Spinal cord (tissue), 10 donors: Measurements from ENCODE around the gene HSPA5. TPM values are rescaled to one million over a fixed set of nuclear protein-coding genes. Genes with fewer than 3 reads are reported as not detected.
"Not testable (repeated sequence)": the region's sequence is repeated elsewhere in the genome, so short reads cannot be mapped to it uniquely, and the experiment has no call there.

ENCODE experiments used
- DNase-seq, 6 donors: peaks; one replicate each; pipeline versions ENCODE4 v3.0.0 to v3.0.0-alpha.2; 2013 to 2015; ENCODE audit warnings: low spot score in 6 of 6, low read depth in 4 of 6
- H3K27ac ChIP-seq: one replicate; pipeline ENCODE4 v1.5.1; 2013; ENCODE audit warnings: low read depth, low read length, control low read depth
- H3K27me3 ChIP-seq: one replicate; pipeline ENCODE4 v1.6.1; 2013; ENCODE audit warnings: low read length; ENCODE audit not compliant: control insufficient read depth, insufficient read depth
- H3K36me3 ChIP-seq: one replicate; pipeline ENCODE4 v1.6.1; 2013; ENCODE audit warnings: low read length; ENCODE audit not compliant: control insufficient read depth, insufficient read depth
- H3K4me1 ChIP-seq: one replicate; pipeline ENCODE4 v1.6.1; 2013; ENCODE audit warnings: low read length; ENCODE audit not compliant: control insufficient read depth, insufficient read depth
- H3K4me3 ChIP-seq: one replicate; pipeline ENCODE4 v1.5.1; 2013; ENCODE audit warnings: low read depth, low read length, control low read depth
- H3K9me3 ChIP-seq: one replicate; pipeline ENCODE4 v1.6.1; 2013; ENCODE audit warnings: low read length; ENCODE audit not compliant: control insufficient read depth, insufficient read depth
- WGBS: methylation state at CpG from one replicate; pipeline ENCODE4 v1.1.5; 2013; ENCODE audit warnings: missing lambda C conversion rate; ENCODE audit not compliant: insufficient coverage; 5-methylcytosine and 5-hydroxymethylcytosine counted together
- polyA plus RNA-seq, 2 donors: library from polyadenylated mRNA; unstranded; fragments of 120-200 nt; gene quantifications; one replicate each; pipeline ENCODE4 v1.2.1, GENCODE V29; 2013; ENCODE audit not compliant: insufficient read length in 2 of 2
- total RNA-seq, 2 donors: library from RNA; depleted of rRNA in 1 of 2; stranded (reverse); fragments of 120-200 nt in 1 of 2; fragments of >200 nt in 1 of 2; gene quantifications; one replicate each; pipeline versions ENCODE4 v1.2.3 to v1.2.4, GENCODE V29; 2013 to 2014
- donor health status: healthy.

Gene HSPA5
- total and polyA plus RNA-seq, 4 donors: 65.0 to 198 (median 142) TPM

DNA sequence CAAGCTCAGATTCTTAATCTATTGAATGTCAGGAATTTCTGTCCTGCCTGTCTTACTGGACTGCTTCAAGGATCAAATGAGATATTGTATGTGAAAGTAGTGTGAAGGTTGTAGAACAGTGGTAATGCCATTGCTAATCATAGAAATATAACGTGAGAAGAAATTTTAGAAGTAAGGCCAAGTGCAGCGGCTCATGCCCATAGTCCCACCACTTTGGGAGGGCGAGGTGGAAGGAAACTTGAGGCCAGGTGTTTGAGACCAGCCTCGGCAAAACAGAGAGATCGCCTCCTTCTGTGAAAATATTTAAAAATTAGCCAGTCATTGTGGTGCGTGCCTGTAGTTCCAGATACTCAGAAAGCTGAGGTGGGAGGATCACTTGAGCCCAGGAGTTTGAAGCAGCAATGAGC lies 5.1 kb upstream of the HSPA5 start:
- Histone ChIP-seq H3K36me3 (no peaks in the 10 kb centered on the region), H3K9me3 (no peaks in the 10 kb centered on the region), H3K27me3 (no peaks in the 10 kb centered on the region), H3K4me3 (no peak overlapping the region), H3K4me1 (peaks cover 6% of the 10 kb centered on the region), H3K27ac (no peak overlapping the region)
- WGBS: 62% methylated on average over 4 of the region's 6 CpGs
- DNase-seq: no peak

GRCh38 chr9:125243792-125244260 lies 2.7 kb upstream of the HSPA5 start:
- WGBS: 83% methylated on average over 7 of the region's 15 CpGs
- no peak overlapping the region for H3K4me3 ChIP-seq
- peaks cover 14% of the 10 kb centered on the region for H3K4me1 ChIP-seq
- DNase-seq: no peak
- no peak overlapping the region for H3K27ac ChIP-seq
- H3K36me3 ChIP-seq: peaks cover 11% of the 10 kb centered on the region
- H3K9me3 ChIP-seq: no peaks in the 10 kb centered on the region
- H3K27me3 ChIP-seq: no peaks in the 10 kb centered on the region

DNA sequence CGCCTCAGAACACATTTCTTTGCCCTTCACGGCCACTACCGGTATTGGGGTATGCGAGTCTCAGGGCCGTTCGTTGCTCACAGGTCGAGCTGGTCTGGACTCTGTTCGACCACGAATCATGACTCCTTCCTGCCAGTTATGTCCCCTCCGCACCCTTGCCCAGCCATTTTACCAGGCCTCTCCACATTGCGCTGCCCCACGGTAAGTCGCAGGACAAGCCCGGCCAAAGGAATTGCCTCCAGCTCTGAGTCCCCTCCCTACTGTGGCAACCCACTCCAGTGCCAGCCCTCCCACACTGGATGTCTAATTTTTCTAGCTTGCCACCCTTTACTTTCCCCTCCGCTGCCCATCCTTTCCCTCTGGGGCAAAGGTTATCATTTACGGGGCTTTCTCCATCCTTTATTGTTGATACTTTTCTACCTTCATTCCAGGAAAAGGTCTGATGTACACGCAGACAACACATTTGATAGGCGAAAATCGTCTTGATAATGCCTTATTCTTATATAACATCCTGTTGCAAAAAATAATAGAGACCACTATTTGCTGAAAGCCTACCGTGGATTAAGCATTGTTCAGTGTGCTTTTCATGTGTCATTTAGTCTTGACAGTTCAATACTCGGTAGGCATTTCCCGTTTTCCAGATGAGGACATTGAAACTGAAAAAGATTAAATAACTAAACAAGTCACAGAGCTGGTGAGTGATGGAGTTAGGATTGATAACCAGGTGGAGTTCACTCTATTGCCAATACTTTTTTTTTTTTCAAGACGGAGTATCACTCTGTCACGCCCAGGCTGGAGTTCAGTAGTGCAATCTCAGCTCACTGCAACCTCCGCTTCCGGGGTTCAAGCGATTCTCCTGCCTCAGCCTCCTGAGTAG lies 958 bp upstream of the HSPA5 start:
- Histone ChIP-seq H3K4me1 (peaks cover 22% of the 10 kb centered on the region), H3K27me3 (no peaks in the 10 kb centered on the region), H3K27ac (peak overlapping the region; percentile 93), H3K4me3 (peak overlapping the region; percentile 98), H3K36me3 (peaks cover 27% of the 10 kb centered on the region), H3K9me3 (no peaks in the 10 kb centered on the region)
- WGBS: 16% methylated on average over 19 of the region's 27 CpGs
- no peak for DNase-seq

GRCh38 chr9:125240649-125240999 lies 519 bp downstream of the HSPA5 start:
- H3K36me3 ChIP-seq: peaks cover 34% of the 10 kb centered on the region
- H3K4me3 ChIP-seq: peak overlapping the region; percentile 98
- H3K27ac ChIP-seq: peak overlapping the region; percentile 97
- H3K9me3 ChIP-seq: no peaks in the 10 kb centered on the region
- H3K4me1 ChIP-seq: peaks cover 22% of the 10 kb centered on the region
- DNase-seq: peak in 1 of 6 donors; percentile 9
- 0% methylated on average over 33 of the region's 33 CpGs for WGBS
- no peaks in the 10 kb centered on the region for H3K27me3 ChIP-seq

DNA sequence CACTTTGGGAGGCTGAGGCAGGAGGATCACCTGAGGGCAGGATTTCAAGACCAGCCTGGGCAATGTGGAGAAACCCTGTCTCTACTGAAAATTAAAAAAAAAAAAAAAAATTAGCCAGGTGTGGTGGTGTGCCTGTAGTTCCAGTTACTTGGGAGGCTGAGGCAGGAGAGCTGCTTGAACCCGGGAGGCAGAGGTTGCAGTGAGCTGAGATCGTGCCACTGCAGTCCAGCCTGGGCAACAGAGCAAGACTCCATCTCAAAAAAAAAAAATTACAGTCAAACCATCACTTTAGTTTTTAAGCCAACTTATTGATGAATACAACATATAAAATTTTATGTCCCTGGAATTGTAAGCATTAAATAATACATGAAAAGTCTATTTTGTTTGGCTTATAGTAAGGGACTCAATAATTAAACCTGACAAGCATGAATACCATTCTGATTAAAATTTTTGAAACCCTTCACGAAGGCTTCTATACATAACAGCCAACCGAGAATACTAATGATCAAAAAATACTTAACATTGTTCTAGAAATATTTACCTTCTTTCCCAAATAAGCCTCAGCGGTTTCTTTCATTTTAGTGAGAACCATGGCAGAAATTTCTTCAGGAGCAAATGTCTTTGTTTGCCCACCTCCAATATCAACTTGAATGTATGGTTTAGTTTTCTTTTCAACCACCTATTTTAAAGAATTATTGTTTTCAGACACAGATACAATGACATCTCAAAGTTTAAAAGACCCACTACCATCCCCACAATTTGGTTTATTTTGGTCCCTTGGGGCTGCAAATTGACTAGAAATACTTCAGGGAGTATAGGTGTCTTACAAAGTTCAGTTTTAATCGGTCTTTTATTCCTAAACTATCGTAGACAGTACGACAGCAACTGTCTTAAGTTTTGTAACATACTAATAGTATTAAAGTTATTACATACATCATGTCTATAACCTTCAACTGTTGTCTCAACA lies 1.2 kb downstream of the HSPA5 start:
- no peak for DNase-seq
- 60% methylated on average over 2 of the region's 8 CpGs for WGBS
- Histone ChIP-seq H3K4me3 (peak overlapping the region; percentile 98), H3K4me1 (peaks cover 22% of the 10 kb centered on the region), H3K27me3 (no peaks in the 10 kb centered on the region), H3K36me3 (peaks cover 37% of the 10 kb centered on the region), H3K9me3 (no peaks in the 10 kb centered on the region), H3K27ac (peak overlapping the region; percentile 97)

- Histone ChIP-seq H3K27me3 (no peaks in the 10 kb centered on the region), H3K27ac (no peak overlapping the region), H3K36me3 (peaks cover 37% of the 10 kb centered on the region), H3K9me3 (no peaks in the 10 kb centered on the region), H3K4me1 (peaks cover 22% of the 10 kb centered on the region), H3K4me3 (peak overlapping the region; percentile 16)
- WGBS: 53% methylated on average over 2 of the region's 14 CpGs
- no peak for DNase-seq
Measured at GRCh38 chr9:125238915-125239446, 2.2 kb downstream of the HSPA5 start.

DNA sequence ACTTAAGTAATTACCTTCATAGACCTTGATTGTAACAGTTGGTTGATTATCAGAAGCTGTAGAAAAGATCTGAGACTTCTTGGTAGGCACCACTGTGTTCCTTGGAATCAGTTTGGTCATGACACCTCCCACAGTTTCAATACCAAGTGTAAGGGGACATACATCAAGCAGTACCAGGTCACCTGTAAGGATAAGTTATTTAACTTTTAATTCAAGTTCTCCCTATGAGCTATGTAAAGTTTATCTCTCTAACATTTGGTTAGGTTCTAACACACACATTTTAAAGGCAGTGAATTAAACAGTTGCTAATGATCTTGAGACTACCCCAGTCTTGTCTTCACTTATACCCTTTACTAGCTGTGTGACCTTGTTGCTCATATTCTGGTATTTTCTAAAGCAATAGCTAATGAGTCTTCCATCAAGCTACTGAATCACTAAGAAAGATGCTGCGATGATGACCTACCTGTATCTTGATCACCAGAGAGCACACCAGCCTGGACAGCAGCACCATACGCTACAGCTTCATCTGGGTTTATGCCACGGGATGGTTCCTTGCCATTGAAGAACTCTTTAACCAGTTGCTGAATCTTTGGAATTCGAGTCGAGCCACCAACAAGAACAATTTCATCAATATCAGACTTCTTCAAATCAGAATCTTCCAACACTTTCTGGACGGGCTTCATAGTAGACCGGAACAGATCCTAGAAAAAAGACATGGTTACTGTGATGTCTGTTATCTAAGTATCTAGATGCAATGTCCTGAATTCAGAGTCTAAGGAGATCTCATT lies 2.8 kb downstream of the HSPA5 start:
- Histone ChIP-seq H3K9me3 (no peaks in the 10 kb centered on the region), H3K27me3 (no peaks in the 10 kb centered on the region), H3K27ac (no peak overlapping the region), H3K36me3 (peaks cover 42% of the 10 kb centered on the region), H3K4me3 (no peak overlapping the region), H3K4me1 (peaks cover 22% of the 10 kb centered on the region)
- DNase-seq: no peak
- WGBS: 81% methylated on average over 3 of the region's 7 CpGs

- not testable (repeated sequence) for H3K9me3 ChIP-seq, H3K27ac ChIP-seq, H3K27me3 ChIP-seq, DNase-seq, H3K4me3 ChIP-seq
- peaks cover 16% of the 10 kb centered on the region for H3K4me1 ChIP-seq
- no CpG with 5 or more reads among the region's 5 CpGs for WGBS
- peaks cover 51% of the 10 kb centered on the region for H3K36me3 ChIP-seq
Measured at GRCh38 chr9:125236520-125237159, 4.5 kb downstream of the HSPA5 start.
